GM12864 (cell line): Measurements from ENCODE around the gene PLA2G4E.

Experiments
- DNase-seq: peaks from one replicate; pipeline ENCODE4 v3.0.0-alpha.2; 2011; ENCODE audit warnings: low read depth
- H3K4me3 ChIP-seq: 2 replicates; pipeline ENCODE4 v1.5.1; 2011; ENCODE audit warnings: mild to moderate bottlenecking, low read depth, low read length, control low read depth
- TF ChIP-seq, protein P1 (sequence below): IDR thresholded peaks from 2 replicates; pipeline ENCODE4 v1.5.1; 2011; ENCODE audit warnings: low read depth, mild to moderate bottlenecking, moderate library complexity, low read length, control low read depth, inconsistent platforms; ENCODE audit errors: missing control alignments

PLA2G4E gene

DNA sequence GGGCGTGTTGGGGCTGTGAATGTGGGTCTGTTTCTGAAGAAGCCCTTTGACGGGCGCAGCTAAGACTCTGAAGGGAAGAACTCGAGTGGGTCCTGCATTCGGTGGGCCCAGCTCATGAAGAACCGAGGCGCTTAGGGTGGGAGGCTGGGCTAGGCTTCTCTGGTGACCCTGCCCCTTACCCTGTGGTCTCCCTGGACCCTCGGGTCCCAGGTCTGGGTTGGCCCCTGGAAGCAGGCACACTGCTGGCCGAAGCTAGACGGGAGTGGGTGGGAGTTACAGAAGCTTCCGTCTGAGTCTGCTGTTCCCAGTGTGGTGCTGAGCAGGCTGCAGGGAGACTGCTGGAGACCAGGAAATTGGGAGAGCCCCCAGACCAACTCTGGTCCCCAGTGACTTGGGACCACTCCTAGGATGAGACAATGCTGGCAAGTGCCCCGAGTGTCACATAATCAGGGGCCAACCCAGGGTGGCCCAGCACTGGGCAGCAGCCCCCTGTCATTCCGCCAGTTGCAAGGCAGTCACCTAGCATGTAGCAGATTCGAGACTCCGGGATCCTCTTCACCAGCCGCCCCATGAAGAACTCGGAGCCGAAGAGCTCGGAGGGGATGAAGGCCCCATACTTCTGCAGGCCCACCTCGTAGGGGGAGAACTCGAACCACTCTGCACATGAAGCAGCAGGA, 31.8 kb downstream of the PLA2G4E start:
- no peak overlapping the region for H3K4me3 ChIP-seq

GRCh38 chr15:41987925-41988275, 32.9 kb downstream of the PLA2G4E start:
- TF ChIP-seq, protein P1, sequence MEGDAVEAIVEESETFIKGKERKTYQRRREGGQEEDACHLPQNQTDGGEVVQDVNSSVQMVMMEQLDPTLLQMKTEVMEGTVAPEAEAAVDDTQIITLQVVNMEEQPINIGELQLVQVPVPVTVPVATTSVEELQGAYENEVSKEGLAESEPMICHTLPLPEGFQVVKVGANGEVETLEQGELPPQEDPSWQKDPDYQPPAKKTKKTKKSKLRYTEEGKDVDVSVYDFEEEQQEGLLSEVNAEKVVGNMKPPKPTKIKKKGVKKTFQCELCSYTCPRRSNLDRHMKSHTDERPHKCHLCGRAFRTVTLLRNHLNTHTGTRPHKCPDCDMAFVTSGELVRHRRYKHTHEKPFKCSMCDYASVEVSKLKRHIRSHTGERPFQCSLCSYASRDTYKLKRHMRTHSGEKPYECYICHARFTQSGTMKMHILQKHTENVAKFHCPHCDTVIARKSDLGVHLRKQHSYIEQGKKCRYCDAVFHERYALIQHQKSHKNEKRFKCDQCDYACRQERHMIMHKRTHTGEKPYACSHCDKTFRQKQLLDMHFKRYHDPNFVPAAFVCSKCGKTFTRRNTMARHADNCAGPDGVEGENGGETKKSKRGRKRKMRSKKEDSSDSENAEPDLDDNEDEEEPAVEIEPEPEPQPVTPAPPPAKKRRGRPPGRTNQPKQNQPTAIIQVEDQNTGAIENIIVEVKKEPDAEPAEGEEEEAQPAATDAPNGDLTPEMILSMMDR: no peak
- H3K4me3 ChIP-seq: no peak overlapping the region
- DNase-seq: no peak

More for the DNA sequence above, 31.8 kb downstream of the PLA2G4E start:
- TF ChIP-seq, protein P1: no peak
- DNase-seq: no peak

GRCh38 chr15:41987246-41987924, 33.5 kb downstream of the PLA2G4E start:
- no peak for DNase-seq
- TF ChIP-seq, protein P1: no peak
- no peak overlapping the region for H3K4me3 ChIP-seq

- DNase-seq: no peak
- TF ChIP-seq, protein P1: no peak
- H3K4me3 ChIP-seq: no peak overlapping the region
Observed at GRCh38 chr15:41985236-41986160, 35.3 kb downstream of the PLA2G4E start.

DNA sequence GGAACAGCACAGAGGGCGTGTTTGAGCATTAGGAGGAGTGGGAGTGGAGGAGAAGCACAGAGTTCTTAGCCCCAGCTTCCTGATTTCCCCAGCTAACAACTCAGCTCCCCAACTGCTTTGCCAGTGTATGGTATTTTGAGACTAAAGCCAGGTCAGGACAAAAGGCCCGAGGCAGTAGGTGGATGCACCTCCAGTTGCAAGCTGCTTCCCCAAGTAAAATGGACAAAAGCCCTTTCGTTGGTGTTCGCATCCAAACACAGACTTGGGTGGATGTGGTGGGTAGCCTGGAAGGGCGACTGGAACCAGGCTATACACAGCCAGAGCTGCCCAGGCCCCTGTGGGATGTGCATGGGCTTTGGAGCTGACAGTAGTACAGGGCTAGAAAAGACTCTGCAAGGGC, 36.2 kb downstream of the PLA2G4E start:
- TF ChIP-seq, protein P1: no peak
- H3K4me3 ChIP-seq: no peak overlapping the region
- DNase-seq: no peak

GRCh38 chr15:41983621-41984571, 36.9 kb downstream of the PLA2G4E start:
- DNase-seq: no peak
- no peak overlapping the region for H3K4me3 ChIP-seq
- TF ChIP-seq, protein P1: no peak
